GM12878 (cell line): ENCODE results near the gene GPRC5C.

Source experiments
- PRDM15 ChIP-seq: fragments of 450-650 bp; formaldehyde crosslinking; IDR thresholded peaks from 2 replicates; pipeline ENCODE4 v1.4.0; 2020; ENCODE audit warnings: mild to moderate bottlenecking, moderate library complexity
- RELA ChIP-seq: fragments of 450-650 bp; IDR thresholded peaks from 2 replicates; pipeline ENCODE4 v1.8.0; 2014; ENCODE audit warnings: borderline replicate concordance; ENCODE audit not compliant: partially characterized antibody

GRCh38 chr17:74453665-74454196, 21.8 kb downstream of the GPRC5C start:
- TF ChIP-seq PRDM15 (no peak), RELA (no peak)
